GM12891 (cell line): ENCODE data around the gene GALT.
A peak's percentile ranks its signal among the peaks of the same experiment; 100 is the strongest.

Experiments
- DNase-seq: peaks from one replicate; pipeline ENCODE4 v3.0.0; 2011; ENCODE audit warnings: low spot score; ENCODE audit not compliant: insufficient read length
- FAIRE-seq: peaks from 2 replicates; lab custom pipeline; 2011; peaks lifted over from hg19 to GRCh38; lab: Jason Lieb, UNC
- PAX5 ChIP-seq: IDR thresholded peaks from 2 replicates; pipeline ENCODE4 v1.6.1; 2011; ENCODE audit warnings: low read length, moderate library complexity, mild to moderate bottlenecking; ENCODE audit not compliant: insufficient read depth, severe bottlenecking
- POLR2A ChIP-seq: IDR thresholded peaks from 2 replicates; pipeline ENCODE4 v1.6.1; 2011; ENCODE audit warnings: low read depth, low read length, control low read depth
- POLR2AphosphoS5 ChIP-seq: IDR thresholded peaks from 2 replicates; pipeline ENCODE4 v1.6.1; 2011; ENCODE audit warnings: low read depth, low read length, control low read depth
- POU2F2 ChIP-seq: IDR thresholded peaks from 2 replicates; pipeline ENCODE4 v1.6.1; 2011; ENCODE audit warnings: low read depth, mild to moderate bottlenecking, control low read depth, low read length, moderate library complexity
- SPI1 ChIP-seq: IDR thresholded peaks from 2 replicates; pipeline ENCODE4 v1.6.1; 2011; ENCODE audit warnings: low read depth, low read length, control low read depth
- TAF1 ChIP-seq: IDR thresholded peaks from 2 replicates; pipeline ENCODE4 v1.6.1; 2011; ENCODE audit warnings: low read depth, low read length, control low read depth

The GALT gene

GRCh38 chr9:34625186-34625486, 21.3 kb upstream of the GALT start:
- FAIRE-seq (no peak), DNase-seq (no peak)
- TF ChIP-seq TAF1 (no peak), SPI1 (no peak), POU2F2 (no peak), PAX5 (no peak), POLR2AphosphoS5 (no peak), POLR2A (no peak)

GRCh38 chr9:34627716-34628655, 18.5 kb upstream of the GALT start:
- DNase-seq, result no peak
- FAIRE-seq, result no peak
- TF ChIP-seq POLR2AphosphoS5 (no peak), SPI1 (no peak), TAF1 (no peak), PAX5 (no peak), POLR2A (no peak), POU2F2 (no peak)

- DNase-seq (no peak), FAIRE-seq (peak; percentile 84)
- TF ChIP-seq TAF1, result no peak
- no peak for TF ChIP-seq POLR2AphosphoS5
- TF ChIP-seq PAX5, result no peak
- TF ChIP-seq SPI1, result no peak
- no peak for TF ChIP-seq POLR2A
- TF ChIP-seq POU2F2, result no peak
Observed at GRCh38 chr9:34628656-34629490, 17.6 kb upstream of the GALT start, which contains the start of gene ARID3C. TSS of gene ARID3C (minus strand) at chr9:34629066. CDS start at chr9:34628014, 1,052 bp downstream.

DNA sequence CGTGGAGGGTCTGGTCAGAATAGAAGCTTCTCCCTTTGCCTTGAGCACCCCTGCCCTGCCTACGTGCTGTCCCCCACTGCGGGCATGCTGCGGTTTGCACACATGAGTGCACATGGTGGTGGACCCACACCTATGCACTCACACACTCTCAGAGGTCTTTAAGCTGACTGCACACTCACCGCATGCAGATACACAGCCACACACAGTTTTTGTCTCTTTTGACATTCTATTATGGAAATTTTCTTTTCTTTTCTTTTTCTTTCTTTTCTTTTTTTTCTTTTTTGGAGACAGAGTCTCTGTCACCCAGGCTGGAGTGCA, 17.0 kb upstream of the GALT start:
- DNase-seq (no peak), FAIRE-seq (no peak)
- TF ChIP-seq TAF1 (no peak), POLR2A (no peak), PAX5 (no peak), POLR2AphosphoS5 (no peak), POU2F2 (no peak), SPI1 (no peak)

GRCh38 chr9:34630402-34631154, 15.9 kb upstream of the GALT start:
- DNase-seq (no peak), FAIRE-seq (no peak)
- TF ChIP-seq TAF1 (no peak), POU2F2 (no peak), PAX5 (no peak), SPI1 (no peak), POLR2AphosphoS5 (no peak)

DNA sequence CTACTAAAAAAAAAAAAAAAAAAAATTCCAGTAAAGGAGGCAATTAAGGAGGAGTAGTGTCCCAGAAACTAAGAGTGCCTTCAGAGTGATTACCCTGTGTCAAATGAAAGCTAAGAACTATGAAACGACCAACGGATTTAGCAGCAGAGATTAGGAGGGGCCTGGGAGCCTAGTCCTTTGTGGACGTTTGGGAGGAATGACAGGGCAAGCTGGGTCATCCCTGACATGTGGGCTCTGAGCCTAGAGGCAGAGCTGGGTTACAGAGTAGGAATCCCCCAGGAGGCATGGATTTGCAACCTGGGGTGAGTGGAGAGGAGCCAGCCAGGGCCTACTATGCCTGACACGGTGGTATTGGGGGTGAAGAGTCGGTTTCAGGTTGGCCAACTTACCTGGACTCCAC, 13.3 kb upstream of the GALT start:
- TF ChIP-seq POLR2A (no peak), TAF1 (no peak), PAX5 (no peak), SPI1 (no peak), POU2F2 (no peak), POLR2AphosphoS5 (no peak)
- DNase-seq (no peak), FAIRE-seq (no peak)

DNA sequence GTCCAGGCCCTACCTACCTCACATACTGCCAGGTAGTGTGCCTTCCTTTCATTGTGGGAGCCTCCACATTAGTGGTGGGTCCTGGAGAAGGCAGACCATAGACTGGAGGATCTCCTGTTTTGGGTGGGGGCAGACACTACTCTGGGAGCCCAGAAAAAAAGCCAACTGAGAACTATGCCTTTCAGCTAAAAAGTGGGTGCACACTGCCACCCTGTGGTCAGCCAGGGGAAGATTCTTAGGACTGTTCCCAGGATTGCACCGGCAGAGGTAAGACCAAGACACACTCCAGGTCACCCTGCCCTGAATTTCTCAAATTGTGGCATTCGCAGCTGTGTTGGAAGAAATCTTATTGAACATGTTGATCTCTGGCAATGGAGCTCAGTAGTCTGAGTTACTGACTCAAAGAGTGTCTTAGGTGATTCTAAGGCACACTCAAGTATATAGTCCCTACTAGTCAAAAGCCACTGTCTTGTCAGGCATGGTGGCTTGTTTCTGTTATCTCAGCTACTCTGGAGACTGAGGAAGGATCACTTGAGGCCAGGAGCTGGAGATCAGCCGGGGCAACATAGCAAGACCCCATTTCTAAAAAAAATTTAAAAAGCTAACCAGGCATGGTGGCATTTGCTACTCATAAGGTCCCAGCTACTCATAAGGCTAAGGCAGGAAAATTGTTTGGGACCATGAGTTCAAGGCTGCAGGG, 12.5 kb upstream of the GALT start:
- FAIRE-seq (peak; percentile 90), DNase-seq (no peak)
- TF ChIP-seq PAX5, result no peak
- no peak for TF ChIP-seq POLR2A
- no peak for TF ChIP-seq TAF1
- no peak for TF ChIP-seq POLR2AphosphoS5
- TF ChIP-seq POU2F2, result no peak
- TF ChIP-seq SPI1, result no peak

- TF ChIP-seq TAF1 (no peak), POU2F2 (no peak), PAX5 (no peak), POLR2AphosphoS5 (no peak), SPI1 (no peak), POLR2A (no peak)
- no peak for DNase-seq
- no peak for FAIRE-seq
Observed at GRCh38 chr9:34634551-34635248, 11.8 kb upstream of the GALT start.
